Mesenchymal stem cell (in vitro differentiated cells and primary cell): ENCODE results near the gene KIAA1217.
A peak's percentile ranks its signal among the peaks of the same experiment; 100 is the strongest.

ENCODE experiments used
- DNase-seq: peaks from one replicate; pipeline ENCODE4 v3.0.0-alpha.2; 2013
- H2AFZ ChIP-seq: one replicate; pipeline ENCODE4 v1.6.1; 2013; ENCODE audit warnings: low read depth, mild to moderate bottlenecking, control low read depth, inconsistent platforms, low read length, moderate library complexity
- H2AK5ac ChIP-seq: 2 replicates; pipeline ENCODE4 v1.6.1; 2013; ENCODE audit warnings: low read length, moderate library complexity, mild to moderate bottlenecking, inconsistent platforms; ENCODE audit not compliant: severe bottlenecking
- H2BK120ac ChIP-seq: one replicate; pipeline ENCODE4 v1.6.1; 2013; ENCODE audit warnings: low read depth, mild to moderate bottlenecking, inconsistent platforms, low read length, moderate library complexity
- H2BK12ac ChIP-seq, 2 experiments: one replicate each; pipeline ENCODE4 v1.6.1; 2013; ENCODE audit warnings: inconsistent platforms in 2 of 2, low read length in 2 of 2, mild to moderate bottlenecking in 2 of 2, moderate library complexity in 2 of 2, control low read depth in 1 of 2
- H2BK15ac ChIP-seq: one replicate; pipeline ENCODE4 v1.6.1; 2013; ENCODE audit warnings: mild to moderate bottlenecking, low read depth, inconsistent platforms; ENCODE audit not compliant: poor library complexity, severe bottlenecking
- H2BK5ac ChIP-seq: 2 replicates; pipeline ENCODE4 v1.6.1; 2013; ENCODE audit warnings: low read depth, mild to moderate bottlenecking, low read length, control low read depth, inconsistent platforms; ENCODE audit not compliant: poor library complexity, severe bottlenecking
- H3K14ac ChIP-seq, 2 experiments: one replicate each; pipeline ENCODE4 v1.6.1; 2013; ENCODE audit warnings: inconsistent platforms in 2 of 2, low read length in 2 of 2, control low read depth in 1 of 2, mild to moderate bottlenecking in 1 of 2, moderate library complexity in 1 of 2
- H3K18ac ChIP-seq, 2 experiments: one replicate each; pipeline ENCODE4 v1.6.1; 2013; ENCODE audit warnings: inconsistent platforms in 2 of 2, low read length in 2 of 2, control low read depth in 1 of 2, low read depth in 1 of 2, mild to moderate bottlenecking in 1 of 2
- H3K23ac ChIP-seq, 2 experiments: one replicate each; pipeline ENCODE4 v1.6.1; 2013; ENCODE audit warnings: inconsistent platforms in 2 of 2, low read length in 2 of 2, mild to moderate bottlenecking in 2 of 2, moderate library complexity in 2 of 2, control low read depth in 1 of 2
- H3K27ac ChIP-seq: 2 replicates; pipeline ENCODE4 v1.5.1; 2013; ENCODE audit warnings: mild to moderate bottlenecking, moderate library complexity, low read length, control low read depth, inconsistent platforms; ENCODE audit not compliant: poor library complexity, severe bottlenecking
- H3K27me3 ChIP-seq, 2 experiments: 2 replicates each; pipeline versions ENCODE4 v1.6.1 to v1.7.0; 2013; ENCODE audit warnings: low read length in 2 of 2, mild to moderate bottlenecking in 2 of 2, moderate library complexity in 2 of 2, control low read depth in 1 of 2, inconsistent platforms in 1 of 2; ENCODE audit not compliant: control insufficient read depth in 1 of 2, insufficient read depth in 1 of 2
- H3K36me3 ChIP-seq, 2 experiments: 2 replicates each; pipeline versions ENCODE4 v1.6.1 to v1.7.0; 2013; ENCODE audit warnings: low read length in 2 of 2, control low read depth in 1 of 2, inconsistent platforms in 1 of 2, low read depth in 1 of 2, mild to moderate bottlenecking in 1 of 2; ENCODE audit not compliant: insufficient read depth in 2 of 2, control insufficient read depth in 1 of 2
- H3K4ac ChIP-seq, 2 experiments: one replicate each; pipeline ENCODE4 v1.6.1; 2013; ENCODE audit warnings: inconsistent platforms in 2 of 2, low read length in 2 of 2, mild to moderate bottlenecking in 2 of 2, moderate library complexity in 2 of 2, control low read depth in 1 of 2, low read depth in 1 of 2
- H3K4me1 ChIP-seq: 2 replicates; pipeline ENCODE4 v1.6.1; 2013; ENCODE audit warnings: low read depth, low read length, control low read depth; ENCODE audit not compliant: control insufficient read depth, insufficient read depth
- H3K4me2 ChIP-seq: 2 replicates; pipeline ENCODE4 v1.6.1; 2013; ENCODE audit warnings: low read length, mild to moderate bottlenecking, inconsistent platforms; ENCODE audit not compliant: poor library complexity, severe bottlenecking
- H3K4me3 ChIP-seq, 2 experiments: 2 replicates each; pipeline versions ENCODE4 v1.5.1 to v1.7.0; 2013; ENCODE audit warnings: low read length in 2 of 2, mild to moderate bottlenecking in 2 of 2, control low read depth in 1 of 2, low read depth in 1 of 2; ENCODE audit not compliant: insufficient read depth in 1 of 2
- H3K79me1 ChIP-seq: replicated peaks from 2 replicates; pipeline ENCODE4 v1.6.1; 2013; ENCODE audit warnings: mild to moderate bottlenecking, control low read depth, low read length, inconsistent platforms; ENCODE audit not compliant: poor library complexity, severe bottlenecking
- H3K9ac ChIP-seq: 2 replicates; pipeline ENCODE4 v1.7.0; 2013; ENCODE audit warnings: mild to moderate bottlenecking, low read length, moderate library complexity
- H3K9me3 ChIP-seq: 2 replicates; pipeline ENCODE4 v1.7.0; 2013; ENCODE audit warnings: mild to moderate bottlenecking, low read length; ENCODE audit not compliant: control insufficient read depth
- H4K8ac ChIP-seq: one replicate; pipeline ENCODE4 v1.6.1; 2013; ENCODE audit warnings: inconsistent platforms, mild to moderate bottlenecking, low read length, moderate library complexity
- H4K91ac ChIP-seq: one replicate; pipeline ENCODE4 v1.6.1; 2013; ENCODE audit warnings: mild to moderate bottlenecking, low read length, inconsistent platforms
- WGBS: methylation state at CpG from one replicate; pipeline ENCODE4 v1.1.7; 2013; ENCODE audit warnings: mixed read lengths; 5-methylcytosine and 5-hydroxymethylcytosine counted together

Gene KIAA1217

DNA sequence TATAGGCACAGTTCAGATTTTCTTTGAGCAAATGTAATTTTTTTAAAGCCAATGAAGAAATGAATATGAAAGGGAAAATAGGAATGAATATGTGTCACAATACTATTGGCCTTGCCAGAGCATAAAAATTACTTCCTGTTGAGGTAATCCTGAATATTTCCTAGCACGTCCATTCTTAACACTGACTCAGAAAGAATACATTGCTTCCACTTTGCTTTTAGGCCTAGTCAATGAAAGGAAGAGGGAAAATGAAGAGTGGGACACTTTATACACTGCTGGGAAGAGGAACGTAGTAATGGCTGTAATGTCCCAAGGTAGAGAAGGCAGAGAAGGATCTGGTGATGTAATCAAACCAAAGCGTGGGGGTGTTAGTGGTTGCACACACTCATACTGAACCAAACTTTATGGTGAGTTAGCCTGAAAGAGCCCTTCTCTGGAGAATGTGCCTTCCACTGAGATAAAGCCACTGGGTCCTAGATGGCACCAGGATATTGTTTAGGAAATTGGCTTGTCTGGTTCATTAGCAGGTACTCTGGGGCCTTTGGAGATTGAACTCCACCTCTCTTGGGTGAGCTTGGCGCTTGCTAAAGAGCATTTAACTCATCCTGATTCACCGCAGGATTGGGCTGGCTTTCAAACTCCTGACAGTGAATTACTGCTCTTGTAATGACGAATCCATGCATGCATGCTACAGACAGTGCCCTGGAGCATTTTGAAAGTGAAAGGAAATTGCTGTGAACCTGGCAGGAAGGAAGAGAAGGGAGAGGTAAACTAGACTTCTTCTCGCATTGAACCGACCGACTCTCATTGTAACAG is 254.9 kb downstream of the KIAA1217 start:
- H2BK5ac ChIP-seq, result peak overlapping the region; percentile 33
- peak overlapping the region in 1 of 2 experiments; percentile 46 for H3K4me3 ChIP-seq
- no peak overlapping the region for H3K4me2 ChIP-seq
- no peak overlapping the region for H2AFZ ChIP-seq
- H3K9ac ChIP-seq, result peak overlapping the region; percentile 87
- no peaks in the 10 kb centered on the region for H3K27me3 ChIP-seq
- H3K18ac ChIP-seq, result no peak overlapping the region
- 78% methylated on average over 8 of the region's 9 CpGs for WGBS
- H2BK120ac ChIP-seq, result no peak overlapping the region
- H4K8ac ChIP-seq, result peak overlapping the region; percentile 7
- no peak overlapping the region for H3K14ac ChIP-seq
- H2BK12ac ChIP-seq, result peak overlapping the region in 1 of 2 experiments; percentile 51
- no peak overlapping the region for H4K91ac ChIP-seq
- peak; percentile 87 for DNase-seq
- H3K9me3 ChIP-seq, result no peaks in the 10 kb centered on the region
- peaks cover 3% of the 10 kb centered on the region for H3K79me1 ChIP-seq
- H2BK15ac ChIP-seq, result peak overlapping the region; percentile 12
- H3K23ac ChIP-seq, result no peak overlapping the region
- peak overlapping the region; percentile 2 for H2AK5ac ChIP-seq
- H3K36me3 ChIP-seq, result peaks cover 0 to 14% of the 10 kb centered on the region in 2 experiments
- H3K27ac ChIP-seq, result peak overlapping the region; percentile 92
- H3K4ac ChIP-seq, result no peak overlapping the region
- peaks cover 15% of the 10 kb centered on the region for H3K4me1 ChIP-seq

DNA sequence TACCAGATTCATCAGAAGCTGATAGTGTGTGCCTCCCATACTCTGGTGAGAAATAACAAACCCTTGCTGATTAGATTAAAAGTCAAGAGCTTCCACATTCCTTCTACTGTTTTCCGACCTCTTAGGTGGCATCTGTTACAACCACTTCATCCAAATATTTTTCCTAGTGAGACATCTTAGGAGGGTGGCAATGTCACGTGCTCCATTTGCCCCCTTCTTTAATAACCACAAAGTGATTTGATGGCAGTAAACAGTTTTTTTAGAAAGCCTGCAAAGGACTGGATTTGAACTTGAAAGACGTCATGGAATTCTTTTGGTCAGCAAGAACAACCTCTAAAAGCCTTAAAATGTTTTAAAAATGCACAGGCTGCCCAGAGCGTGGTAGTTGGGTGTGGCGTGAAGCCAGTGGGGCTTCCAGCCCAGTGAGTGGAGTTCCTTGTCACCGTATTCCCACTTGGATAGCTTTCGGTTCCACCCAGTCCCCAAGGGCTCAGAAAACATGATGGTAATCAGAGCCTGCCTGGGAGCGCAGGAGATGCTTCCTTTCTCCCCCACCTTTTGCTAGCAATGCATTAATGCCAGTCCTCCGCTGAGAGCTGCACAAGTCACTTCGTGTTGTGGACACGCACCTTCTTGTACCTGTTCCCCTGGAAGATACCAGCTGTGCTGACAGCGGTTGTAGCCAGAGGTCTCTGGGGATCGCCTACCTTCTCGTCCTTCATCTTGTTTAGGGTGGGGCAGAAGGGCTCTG is 256.4 kb downstream of the KIAA1217 start:
- H2BK12ac ChIP-seq, result peak overlapping the region in 1 of 2 experiments; percentile 61
- peak overlapping the region; percentile 92 for H3K27ac ChIP-seq
- peak overlapping the region; percentile 19 to 83 for H3K18ac ChIP-seq
- peak overlapping the region; percentile 70 for H3K4me2 ChIP-seq
- H2BK5ac ChIP-seq, result no peak overlapping the region
- no peak overlapping the region for H2AFZ ChIP-seq
- H3K4ac ChIP-seq, result no peak overlapping the region
- peak overlapping the region; percentile 47 for H4K91ac ChIP-seq
- H3K9ac ChIP-seq, result peak overlapping the region; percentile 87
- peaks cover 5% of the 10 kb centered on the region for H3K79me1 ChIP-seq
- H3K4me3 ChIP-seq, result peak overlapping the region in 1 of 2 experiments; percentile 80
- H3K9me3 ChIP-seq, result no peaks in the 10 kb centered on the region
- H2BK120ac ChIP-seq, result no peak overlapping the region
- peak overlapping the region; percentile 5 for H4K8ac ChIP-seq
- H3K23ac ChIP-seq, result no peak overlapping the region
- 74% methylated on average over 14 of the region's 14 CpGs for WGBS
- no peaks in the 10 kb centered on the region for H3K27me3 ChIP-seq
- peaks cover 0 to 10% of the 10 kb centered on the region in 2 experiments for H3K36me3 ChIP-seq
- peak overlapping the region in 1 of 2 experiments; percentile 61 for H3K14ac ChIP-seq
- peak; percentile 76 for DNase-seq
- H2BK15ac ChIP-seq, result no peak overlapping the region
- peak overlapping the region; percentile 84 for H2AK5ac ChIP-seq
- peaks cover 18% of the 10 kb centered on the region for H3K4me1 ChIP-seq

DNA sequence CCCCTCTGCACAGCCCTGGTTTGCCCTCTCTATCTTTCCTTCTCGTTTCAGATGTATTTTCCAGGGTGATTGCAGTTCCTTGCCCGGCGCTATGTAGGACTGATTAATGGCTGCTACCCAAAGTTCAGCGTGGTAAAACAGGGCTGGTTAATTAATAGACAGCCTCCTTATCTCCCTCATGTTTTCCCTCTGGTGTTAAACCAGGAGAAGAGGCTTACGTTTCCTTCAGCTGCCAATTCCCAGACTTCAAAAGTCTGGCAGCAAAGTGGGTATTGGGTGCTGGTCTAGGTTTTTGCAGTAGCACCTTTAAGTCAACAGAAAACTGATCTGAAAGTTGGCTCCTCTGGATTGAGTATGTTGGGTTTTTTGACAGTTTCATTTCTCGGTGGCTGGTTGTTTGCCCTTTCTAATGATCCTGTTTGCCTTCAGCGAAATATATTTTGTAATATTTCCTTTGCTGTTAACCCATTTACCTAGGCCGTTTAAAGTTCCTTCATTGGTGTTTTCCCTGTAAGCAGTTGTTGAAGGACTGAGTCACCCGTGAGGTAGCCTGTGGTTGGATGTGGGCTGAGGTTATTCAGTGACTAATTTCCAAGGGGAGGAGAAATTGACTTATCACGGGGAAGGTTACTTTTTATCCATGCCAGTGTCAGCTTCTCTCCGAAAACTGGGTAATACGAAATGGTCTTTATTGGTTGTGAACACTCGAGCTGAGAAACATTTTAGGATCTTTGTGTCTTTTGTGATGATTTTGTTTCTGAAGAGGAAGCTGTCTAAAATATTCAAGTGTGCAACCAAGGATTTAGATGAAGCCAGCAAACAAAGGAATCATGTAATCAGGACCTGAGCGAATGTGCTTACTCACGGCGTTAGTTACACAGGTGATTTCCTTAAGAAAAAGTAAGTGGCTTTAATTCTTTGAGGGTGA is 257.2 kb downstream of the KIAA1217 start:
- Histone ChIP-seq H4K91ac (peak overlapping the region; percentile 47), H4K8ac (peak overlapping the region; percentile 5), H3K18ac (peak overlapping the region in 1 of 2 experiments; percentile 19), H2BK15ac (peak overlapping the region; percentile 33), H3K23ac (no peak overlapping the region), H3K14ac (no peak overlapping the region), H3K36me3 (peaks cover 0 to 8% of the 10 kb centered on the region in 2 experiments), H3K4ac (no peak overlapping the region), H3K27me3 (no peaks in the 10 kb centered on the region), H3K27ac (peak overlapping the region; percentile 92), H3K9ac (peak overlapping the region; percentile 87), H3K9me3 (no peaks in the 10 kb centered on the region), H2BK120ac (no peak overlapping the region), H3K79me1 (peaks cover 8% of the 10 kb centered on the region), H3K4me3 (peak overlapping the region in 1 of 2 experiments; percentile 80), H2BK12ac (no peak overlapping the region), H3K4me1 (peaks cover 20% of the 10 kb centered on the region), H3K4me2 (peak overlapping the region; percentile 70), H2BK5ac (peak overlapping the region; percentile 46), H2AFZ (no peak overlapping the region), H2AK5ac (peak overlapping the region; percentile 23)
- 61% methylated on average over 16 of the region's 16 CpGs for WGBS
- DNase-seq, result peak; percentile 90
